Measurements from ENCODE around the gene KPNA4.

The KPNA4 gene

DNA sequence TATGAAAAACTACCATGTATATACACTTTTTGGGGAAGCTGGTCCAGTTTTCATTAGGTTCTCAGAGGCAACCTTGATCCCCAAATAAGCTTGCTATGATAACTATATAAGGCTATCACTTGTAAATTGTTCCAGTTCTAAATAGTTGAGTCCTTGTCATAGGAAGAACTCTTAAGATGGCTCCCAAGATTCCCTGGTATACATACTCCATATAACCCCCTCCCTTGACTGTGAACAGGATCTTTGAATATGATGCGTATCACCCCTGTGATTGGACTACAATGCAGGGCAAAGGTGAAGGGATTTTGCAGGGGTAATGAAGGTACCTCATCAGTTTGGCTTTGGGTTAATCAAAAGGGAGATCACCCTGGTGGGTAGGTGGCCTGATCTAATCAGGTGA lies 67.2 kb downstream of the KPNA4 start:
- FAIRE-seq = no peak

DNA sequence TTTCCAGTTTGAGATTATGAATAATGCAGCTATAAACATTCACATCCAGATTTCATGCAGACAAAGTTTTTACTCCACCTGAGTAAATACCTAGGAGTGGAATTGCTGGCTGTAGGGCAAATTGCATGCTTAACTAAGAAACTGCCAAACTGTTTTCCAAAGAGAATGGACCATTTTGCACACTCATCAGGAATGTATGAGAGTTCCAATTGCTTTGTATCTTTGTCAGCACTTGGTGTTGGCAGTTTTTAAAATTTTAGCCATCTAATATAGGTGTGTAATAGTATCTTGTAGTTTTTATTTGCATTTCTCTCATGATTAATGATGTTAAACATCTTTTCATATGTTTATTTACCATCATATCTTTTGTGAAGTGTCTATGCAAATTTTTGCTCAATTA lies 75.2 kb downstream of the KPNA4 start:
- DNase-seq (ENCODE audit: low spot score) (no peak), FAIRE-seq (no peak)

More for the DNA sequence above, 67.2 kb downstream of the KPNA4 start:
- no peak for DNase-seq (ENCODE audit: low spot score)

DNA sequence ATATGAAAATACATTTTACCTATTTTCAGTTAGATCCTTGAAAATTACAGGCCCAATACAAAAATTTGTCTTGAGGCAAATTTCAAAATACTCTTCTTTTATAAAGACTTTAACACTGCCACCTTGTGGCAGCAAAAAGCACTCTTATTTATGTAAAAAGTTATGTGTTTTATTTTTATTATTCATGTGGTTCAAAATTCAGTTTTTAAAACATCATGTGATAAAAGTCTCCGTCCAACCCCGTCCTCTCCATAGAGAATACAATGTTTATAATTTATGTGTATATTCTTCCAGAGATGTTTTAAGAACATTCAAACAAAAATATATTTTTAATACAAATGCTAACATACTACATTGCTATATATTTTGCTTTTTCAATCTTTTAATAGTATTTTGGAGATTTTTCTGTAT lies 78.9 kb downstream of the KPNA4 start:
- DNase-seq (ENCODE audit: low spot score) (peak; percentile 27), FAIRE-seq (peak; percentile 91)

DNA sequence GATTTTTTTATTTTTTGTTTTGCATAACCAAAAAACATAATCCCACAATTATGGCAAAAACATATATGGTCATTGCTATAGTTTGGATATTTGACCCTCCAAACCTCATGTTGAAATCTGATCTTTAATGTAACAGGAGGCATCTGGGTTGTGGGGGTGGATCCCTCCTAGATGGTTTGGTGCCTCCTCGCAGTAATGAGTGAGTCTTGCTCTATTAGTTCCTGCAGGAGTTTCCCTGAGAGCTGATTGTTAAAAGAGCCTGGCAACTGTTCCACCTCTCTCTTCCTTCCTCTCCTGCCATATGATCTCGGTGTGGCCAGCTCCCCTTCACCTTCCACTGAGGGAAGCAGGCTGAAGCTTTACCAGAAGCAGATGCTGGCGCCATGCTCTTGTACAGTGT lies 82.6 kb downstream of the KPNA4 start:
- no peak for FAIRE-seq
- DNase-seq (ENCODE audit: low spot score) = no peak

DNA sequence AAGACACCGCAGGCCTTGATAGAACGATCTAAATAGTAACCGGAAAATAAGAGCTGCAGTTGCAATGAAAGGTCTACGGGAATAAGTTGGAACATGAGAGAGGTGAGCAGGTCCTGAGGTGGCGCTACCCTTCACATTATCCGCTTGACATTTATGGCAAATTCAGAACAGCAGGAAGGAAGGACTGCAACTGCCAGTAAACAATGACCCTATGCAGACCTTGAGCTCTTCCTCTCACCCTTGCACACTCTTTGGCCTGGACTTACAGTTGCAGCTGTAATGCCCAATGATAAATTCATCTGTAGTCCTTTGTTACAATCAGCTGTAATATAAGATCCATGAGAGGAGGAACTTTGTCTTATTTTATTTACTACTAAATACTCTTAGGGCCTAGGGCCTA lies 83.5 kb downstream of the KPNA4 start:
- DNase-seq (ENCODE audit: low spot score) (no peak), FAIRE-seq (no peak)

DNA sequence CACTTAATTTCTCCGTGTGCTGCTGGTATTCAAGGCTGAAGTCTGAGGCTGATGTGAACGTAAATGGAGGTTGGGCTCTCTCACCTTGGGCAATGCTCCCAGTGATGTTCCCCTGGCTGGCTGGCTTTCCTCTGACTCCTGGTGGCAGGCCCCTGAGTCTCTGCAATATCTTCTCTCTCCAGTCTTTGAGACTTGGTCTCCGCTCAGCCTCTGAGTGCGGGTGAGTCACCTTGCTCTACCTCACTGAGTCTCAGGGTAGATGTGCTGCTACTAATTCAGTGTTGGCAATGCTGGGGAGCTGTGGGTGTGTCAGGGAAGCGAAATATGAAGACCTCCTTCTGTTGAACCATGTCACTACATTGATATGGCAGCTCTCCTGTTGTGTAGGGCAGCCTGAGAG lies 84.4 kb downstream of the KPNA4 start:
- no peak for FAIRE-seq
- DNase-seq (ENCODE audit: low spot score) = peak; percentile 21

DNA sequence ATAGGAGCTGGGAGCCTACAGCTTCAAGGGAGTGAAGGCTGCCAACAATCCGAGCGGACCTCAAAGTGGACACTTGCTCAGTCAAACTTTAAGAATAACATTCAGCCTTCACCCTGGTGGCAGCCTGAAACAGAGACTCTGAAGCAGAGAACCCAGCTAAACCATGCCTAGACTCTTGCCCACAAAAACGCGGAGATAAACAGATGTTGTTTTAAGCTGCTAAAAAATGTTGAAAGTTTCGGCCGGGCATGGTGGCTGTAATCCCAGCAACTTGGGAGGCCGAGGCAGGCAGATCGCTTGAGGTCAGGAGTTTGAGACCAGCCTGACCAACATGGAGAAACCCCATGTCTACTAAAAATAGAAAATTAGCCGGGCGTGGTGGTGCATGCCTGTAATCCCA lies 86.0 kb downstream of the KPNA4 start:
- FAIRE-seq = no peak
- no peak for DNase-seq (ENCODE audit: low spot score)

DNA sequence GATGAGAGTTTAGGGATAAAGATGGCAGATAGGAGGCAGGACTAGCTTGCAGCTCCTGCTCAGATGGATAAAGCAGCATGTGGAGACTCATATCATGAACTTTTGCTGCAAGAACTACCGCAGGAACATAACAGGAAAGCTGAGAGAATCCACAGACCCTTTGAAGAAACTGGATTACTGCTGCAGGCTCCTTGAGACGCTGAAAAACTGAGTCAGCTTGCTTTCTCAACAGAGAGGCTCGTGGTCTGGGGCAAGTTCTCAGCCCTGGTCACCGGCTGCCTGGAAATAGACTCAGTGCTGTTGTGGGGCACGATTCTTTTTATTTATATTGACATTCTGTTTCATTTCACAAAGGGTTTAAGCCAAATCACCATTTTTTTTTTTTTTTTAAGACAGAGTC lies 87.0 kb downstream of the KPNA4 start:
- DNase-seq (ENCODE audit: low spot score) = no peak
- no peak for FAIRE-seq

DNA sequence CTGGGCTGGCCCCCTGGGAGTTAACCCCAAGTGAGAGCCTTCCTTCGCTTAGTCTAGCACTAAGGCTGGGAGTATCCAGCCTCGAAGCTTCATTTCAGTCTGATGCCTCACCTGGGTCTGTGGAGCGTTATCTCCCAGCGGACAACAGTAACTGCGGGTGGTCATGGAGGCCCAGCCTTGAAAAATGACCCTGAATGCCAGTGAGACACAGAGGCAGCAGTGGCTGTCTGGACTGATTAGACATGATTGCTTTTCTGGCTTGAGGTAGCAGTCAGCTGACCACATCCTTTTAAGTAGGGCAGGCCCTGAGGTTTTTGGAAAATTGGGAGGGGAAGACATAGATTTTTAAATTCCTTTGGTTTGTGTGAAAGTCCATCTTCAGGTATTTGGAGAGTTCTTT lies 87.6 kb downstream of the KPNA4 start:
- FAIRE-seq (no peak), DNase-seq (ENCODE audit: low spot score) (no peak)

DNA sequence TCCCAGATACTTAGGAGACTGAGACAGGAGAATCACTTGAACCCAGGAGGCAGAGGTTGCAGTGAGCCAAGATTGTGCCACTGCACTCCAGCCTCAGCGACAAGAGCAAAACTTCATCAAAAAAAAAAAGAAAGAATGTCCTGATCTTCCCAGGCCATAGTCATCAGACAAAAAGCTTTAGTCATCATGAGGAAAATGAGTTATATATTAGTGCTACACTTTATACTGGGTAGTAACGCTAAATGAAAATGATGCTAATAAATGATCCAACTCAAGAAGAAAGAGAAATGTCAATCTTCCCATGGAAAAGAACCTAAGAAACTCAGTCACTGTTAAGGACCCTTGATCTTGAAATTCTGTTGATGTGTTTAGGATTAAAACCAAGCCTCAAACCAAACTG lies 89.5 kb downstream of the KPNA4 start:
- DNase-seq (ENCODE audit: low spot score) = no peak
- FAIRE-seq = no peak

DNA sequence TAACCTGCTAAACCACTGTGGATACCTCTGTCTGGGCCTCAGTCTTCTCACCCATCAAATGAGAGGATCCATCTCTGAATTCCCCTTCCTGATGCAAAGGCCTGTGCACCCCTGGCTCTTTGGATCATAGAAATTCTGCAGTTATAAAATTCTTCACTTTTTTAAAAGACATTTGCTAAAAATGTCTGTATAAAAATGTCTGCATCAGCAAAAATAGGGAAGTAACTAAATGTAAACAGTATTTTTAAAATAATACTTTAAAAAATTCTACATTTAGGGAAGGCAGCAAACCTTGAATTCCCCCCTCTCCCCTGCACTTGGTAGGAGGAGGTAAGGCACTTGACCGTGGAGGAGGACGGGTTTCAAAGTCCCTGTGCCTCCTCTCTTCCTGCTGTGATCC lies 90.2 kb downstream of the KPNA4 start:
- no peak for DNase-seq (ENCODE audit: low spot score)
- FAIRE-seq = no peak

DNA sequence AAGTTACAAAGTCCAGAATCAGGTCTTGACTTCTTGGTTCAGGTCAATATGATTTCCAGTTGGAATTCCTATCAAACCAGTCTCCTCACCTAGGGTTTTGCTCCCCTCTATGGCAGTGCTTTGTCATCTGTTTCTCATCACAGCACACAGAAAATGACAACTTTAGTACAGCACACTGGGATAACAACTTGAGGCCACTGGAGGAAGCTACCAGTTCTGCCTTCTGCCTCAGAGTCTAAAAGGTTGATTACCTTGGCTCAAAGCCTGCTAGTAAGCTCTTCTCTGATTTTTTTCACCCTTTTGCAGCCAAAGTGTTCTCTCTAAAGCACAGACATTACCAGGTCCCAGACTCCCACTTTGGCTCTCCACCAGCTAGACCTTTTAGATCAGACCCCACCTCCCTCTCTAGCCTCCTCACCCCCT lies 90.9 kb downstream of the KPNA4 start:
- FAIRE-seq = no peak

DNA sequence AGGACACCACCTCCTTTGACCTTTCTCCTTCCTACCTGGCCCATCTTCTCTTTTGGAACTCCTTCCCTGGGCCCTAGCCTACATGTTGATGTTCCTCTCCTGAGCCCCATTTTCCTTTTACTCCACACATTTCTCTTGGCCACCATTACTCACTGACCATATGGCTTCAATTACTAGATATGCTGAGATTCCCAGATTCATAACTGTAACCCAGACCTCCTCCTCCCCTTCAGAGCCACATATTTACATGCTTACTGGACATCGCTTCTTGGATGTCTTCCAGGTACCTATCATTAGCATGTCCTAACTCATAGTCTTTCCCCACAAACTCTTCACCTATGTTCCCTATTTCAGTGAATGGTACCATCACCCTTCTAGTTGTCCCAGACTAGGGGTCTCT lies 91.4 kb downstream of the KPNA4 start:
- FAIRE-seq (no peak), DNase-seq (ENCODE audit: low spot score) (peak; percentile 22)

More for the DNA sequence above, 90.9 kb downstream of the KPNA4 start:
- no peak for DNase-seq (ENCODE audit: low spot score)

DNA sequence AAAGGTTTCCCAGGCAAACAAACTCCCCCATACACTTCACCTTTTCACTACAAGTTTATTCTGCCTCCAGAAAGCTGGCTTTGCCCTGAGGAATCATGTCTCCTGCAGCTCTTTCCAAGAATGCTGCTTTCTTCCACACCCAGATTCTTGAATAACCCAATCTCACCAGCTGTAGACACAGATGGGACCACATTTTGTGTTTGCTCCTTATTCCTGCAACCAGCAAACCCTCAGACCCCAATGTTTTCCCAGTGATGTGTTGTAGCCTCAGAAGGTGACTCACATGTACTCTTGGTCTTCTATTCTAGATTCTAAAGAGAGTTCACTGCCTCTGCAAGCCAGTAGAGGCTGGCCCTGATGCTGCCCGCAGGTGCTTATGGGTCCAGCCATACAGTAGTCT lies 92.2 kb downstream of the KPNA4 start:
- FAIRE-seq (no peak), DNase-seq (ENCODE audit: low spot score) (no peak)

DNA sequence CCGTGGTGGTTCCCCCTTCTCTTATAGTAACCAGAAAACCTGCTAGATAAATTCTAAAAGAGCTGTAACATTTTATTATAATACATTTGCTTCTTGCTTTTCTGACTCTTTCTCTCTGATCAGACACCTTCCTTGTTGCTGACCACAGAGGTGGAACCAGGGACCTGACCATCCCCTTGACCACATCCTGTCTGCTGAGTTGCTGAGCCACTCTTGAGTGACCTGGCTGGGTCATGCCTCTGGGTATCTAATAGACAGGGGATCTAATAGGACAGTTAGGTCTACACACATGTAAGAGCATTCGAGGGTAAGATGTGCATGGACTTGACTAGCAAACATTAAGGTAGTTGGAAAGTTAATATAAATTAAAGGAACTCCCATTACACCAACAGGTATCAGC lies 93.0 kb downstream of the KPNA4 start:
- FAIRE-seq = peak; percentile 77
- peak; percentile 64 for DNase-seq (ENCODE audit: low spot score)

DNA sequence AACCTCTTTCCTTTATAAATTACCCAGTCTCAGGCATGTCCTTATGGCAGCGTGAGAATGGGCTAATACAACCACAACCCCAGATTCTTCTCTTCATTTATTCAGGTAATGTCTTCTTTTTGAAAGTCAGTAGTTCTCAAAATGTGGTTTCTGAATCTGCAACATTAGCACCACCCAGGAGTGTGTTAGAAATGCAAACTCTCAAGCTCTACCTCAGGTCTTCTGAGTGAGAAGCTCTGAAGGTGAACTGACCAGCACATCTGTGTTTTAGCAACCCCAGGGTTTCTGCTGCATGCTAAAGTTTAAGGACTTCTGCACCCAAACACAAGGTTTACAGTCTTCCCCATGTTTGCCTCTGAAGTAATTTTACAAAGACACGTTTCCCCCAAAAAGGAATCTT lies 93.5 kb downstream of the KPNA4 start:
- no peak for DNase-seq (ENCODE audit: low spot score)
- no peak for FAIRE-seq

DNA sequence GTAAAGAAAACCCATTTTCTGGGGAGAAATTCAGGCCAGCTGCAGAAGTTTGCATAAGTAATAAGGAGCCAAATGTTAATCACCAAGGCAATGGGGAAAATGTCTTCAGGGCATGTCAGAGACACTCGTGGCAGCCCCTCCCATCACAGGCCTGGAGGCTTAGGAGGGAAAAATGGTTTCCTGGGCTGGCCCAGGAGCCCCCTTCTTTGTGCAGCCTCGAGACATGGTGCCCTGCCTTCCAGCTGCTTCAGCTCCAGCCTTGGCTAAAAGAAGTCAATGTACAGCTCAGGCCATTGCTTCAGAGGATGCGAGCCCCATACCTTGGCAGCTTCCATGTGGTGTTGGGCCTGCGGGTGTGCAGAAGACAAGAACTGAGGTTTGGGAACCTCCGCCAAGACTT lies 95.2 kb downstream of the KPNA4 start:
- no peak for FAIRE-seq
- DNase-seq (ENCODE audit: low spot score) = no peak

DNA sequence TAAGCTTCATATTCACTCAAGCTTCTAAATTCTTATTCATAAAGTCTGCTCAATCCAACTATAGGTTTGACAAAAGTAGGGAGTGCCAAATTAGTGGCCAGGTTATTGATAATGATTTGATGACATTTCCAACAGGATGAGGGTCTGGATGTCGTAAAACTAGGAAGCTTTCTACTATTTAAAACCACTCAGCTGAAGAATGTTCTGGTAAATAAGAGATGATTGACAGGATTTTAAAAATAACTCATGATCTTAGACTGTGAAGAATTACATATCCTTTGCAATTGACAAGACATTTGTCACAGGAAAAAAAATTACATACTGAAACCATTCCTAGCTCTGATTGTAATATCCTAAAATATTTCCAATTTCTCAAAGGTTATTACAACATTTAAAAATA lies 100.4 kb downstream of the KPNA4 start:
- FAIRE-seq = no peak
- no peak for DNase-seq (ENCODE audit: low spot score)

DNA sequence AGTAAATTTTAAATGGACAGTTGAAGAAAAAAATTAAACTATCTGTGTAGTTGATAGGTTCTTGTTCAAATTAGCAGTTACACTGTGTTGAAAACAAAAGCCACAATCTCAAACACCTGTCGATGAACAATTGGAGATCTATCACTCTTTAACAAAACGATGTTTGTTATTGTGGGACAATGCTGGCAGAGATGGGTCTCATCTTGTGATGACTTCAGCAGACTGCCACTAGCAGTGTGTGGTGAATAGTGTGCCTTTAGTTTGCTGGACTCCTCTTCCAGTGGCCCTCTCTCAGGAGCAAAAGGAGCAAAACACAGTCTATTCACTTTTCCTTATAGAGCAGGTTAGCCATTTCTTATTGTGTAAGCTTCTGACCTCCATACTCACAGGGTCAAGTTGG lies 101.0 kb downstream of the KPNA4 start:
- no peak for DNase-seq (ENCODE audit: low spot score)
- no peak for FAIRE-seq

DNA sequence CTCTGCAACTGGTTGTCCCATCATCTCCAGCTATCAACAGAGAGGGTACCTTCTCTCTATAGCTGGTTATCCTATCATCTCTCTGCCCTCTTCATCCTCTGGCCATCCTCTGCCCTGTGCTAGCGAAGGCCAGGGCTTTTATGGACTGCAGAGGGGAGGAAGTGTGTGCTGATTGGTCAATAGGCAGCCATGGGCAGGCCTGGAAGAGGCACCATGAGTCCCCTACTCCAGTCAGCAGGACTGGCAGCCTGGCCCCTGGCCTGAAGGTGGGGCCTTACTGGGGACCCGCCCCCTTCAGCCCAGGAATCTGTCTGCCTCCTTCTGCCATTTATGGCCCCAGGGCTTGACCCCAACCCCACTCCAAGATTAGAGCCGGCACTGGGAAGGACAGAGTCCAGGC lies 105.3 kb downstream of the KPNA4 start:
- FAIRE-seq (no peak), DNase-seq (ENCODE audit: low spot score) (no peak)

DNA sequence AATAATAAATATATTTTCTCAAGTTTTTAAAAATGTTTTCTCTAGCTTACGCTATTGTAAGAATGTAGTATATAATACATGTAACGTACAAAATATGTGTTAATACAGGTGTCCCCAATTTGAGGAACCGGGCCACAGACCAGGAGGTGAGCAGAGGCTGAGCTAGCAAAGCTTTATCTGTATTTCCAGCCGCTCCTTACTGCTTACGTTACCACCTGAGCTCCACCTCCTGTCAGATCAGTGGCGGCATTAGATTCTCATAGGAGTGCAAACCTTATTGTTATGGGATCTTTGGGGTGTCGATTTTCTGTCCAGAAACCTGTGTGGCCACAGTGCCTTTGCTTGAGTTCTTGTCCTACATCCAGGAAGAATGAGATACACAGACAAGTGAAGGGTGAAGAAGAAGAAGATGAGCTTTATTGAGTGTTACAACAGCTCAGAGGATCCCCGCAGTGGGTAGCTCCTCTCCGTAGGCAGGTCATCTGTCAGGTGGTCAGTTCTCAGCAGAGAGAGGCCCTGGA lies 105.9 kb downstream of the KPNA4 start:
- DNase-seq (ENCODE audit: low spot score) = no peak
- FAIRE-seq = no peak

DNA sequence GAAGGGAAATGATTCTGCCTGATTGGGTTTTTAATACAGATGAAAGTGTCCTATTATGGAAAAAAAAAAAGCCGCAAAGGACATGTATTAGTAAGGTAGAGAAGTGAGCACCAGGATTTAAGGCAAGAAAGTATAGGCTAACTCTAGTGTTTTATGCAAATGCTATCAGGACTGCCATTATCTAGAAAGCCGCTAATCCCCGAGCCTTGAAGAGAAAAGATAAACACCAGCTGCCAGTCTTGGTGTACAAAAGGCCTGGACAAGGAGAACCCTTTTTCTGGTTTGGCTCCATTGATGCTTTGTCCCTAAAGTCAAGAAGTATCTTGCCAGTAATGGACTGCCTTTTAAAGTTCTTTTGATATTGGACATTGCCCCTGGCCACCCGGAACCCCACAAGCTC lies 107.2 kb downstream of the KPNA4 start:
- no peak for DNase-seq (ENCODE audit: low spot score)
- no peak for FAIRE-seq

DNA sequence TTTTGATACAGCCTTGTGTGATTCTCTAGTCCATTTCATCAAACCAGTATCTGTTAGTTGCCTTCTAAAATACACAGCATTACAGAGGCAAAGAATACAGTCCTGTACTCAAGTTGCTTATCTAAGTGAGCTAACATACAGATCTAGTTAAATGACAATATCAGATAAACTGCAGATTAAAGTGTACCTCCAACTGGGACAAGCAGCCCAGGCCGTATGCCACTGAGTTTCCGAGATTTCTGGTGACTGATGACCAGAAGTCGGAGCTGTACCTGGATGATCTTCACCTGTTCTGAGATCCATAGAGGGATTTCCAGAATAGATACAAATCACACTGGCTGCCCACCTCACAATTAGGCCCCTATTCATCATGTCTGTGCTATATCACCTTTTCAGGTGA lies 109.5 kb downstream of the KPNA4 start:
- DNase-seq (ENCODE audit: low spot score) = no peak
- FAIRE-seq = no peak

DNA sequence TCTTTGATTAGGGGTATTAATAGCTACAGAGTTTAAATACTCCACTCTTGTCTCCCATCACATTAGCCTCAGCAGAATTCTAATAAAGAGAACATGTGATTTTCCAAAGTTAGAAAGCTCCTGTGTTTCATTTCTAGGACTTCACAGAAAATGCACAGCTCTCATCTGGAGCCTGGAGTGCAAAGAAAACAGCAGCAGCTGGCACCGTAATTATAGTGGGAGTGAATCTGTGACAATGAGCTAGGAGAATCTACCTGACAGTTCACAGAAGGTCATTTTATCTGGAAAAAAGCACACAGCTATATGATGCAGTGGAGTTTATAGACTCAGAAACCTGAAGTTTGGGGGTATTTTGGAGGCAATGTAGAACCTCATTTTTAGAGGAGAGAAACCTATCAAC lies 110.4 kb downstream of the KPNA4 start:
- no peak for FAIRE-seq
- no peak for DNase-seq (ENCODE audit: low spot score)
